ENCODE results near the gene CRABP1. TPM values are rescaled to one million over a fixed set of nuclear protein-coding genes. Genes with fewer than 3 reads are reported as not detected.

CRABP1 gene
- total RNA-seq, 1 donor from 2014 or later = not detected

DNA sequence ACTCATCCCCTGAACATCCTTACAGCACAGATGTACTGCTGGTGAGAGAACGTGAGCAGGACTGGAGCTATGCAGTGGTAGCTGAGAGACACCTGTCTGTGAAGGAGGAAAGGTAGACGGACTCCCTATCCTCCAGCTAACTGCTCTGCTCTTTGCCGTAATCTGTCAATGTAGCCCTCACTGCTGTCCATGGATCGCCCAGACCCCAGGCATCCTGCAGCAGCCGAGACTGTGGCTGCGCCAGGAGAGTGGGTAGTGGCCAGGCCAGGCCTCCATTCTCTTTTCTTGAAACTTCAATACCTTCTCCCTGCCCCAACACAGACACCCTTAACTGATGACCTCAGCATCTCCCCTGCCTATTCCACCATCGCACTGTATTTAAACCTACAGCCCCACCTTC lies 44.5 kb downstream of the CRABP1 start:
- no peaks in the 10 kb centered on the region for H3K36me3 ChIP-seq
- intact Hi-C loops (cut with DNase I) = no loop called here
- peaks cover 16% of the 10 kb centered on the region for H3K27me3 ChIP-seq
- no peak overlapping the region for H3K4me3 ChIP-seq
- DNase-seq (no peak), ATAC-seq (no peak)
- H3K9me3 ChIP-seq = no peaks in the 10 kb centered on the region
- no peak overlapping the region for H3K27ac ChIP-seq
- H3K4me1 ChIP-seq = no peaks in the 10 kb centered on the region
- TF ChIP-seq, protein P1, sequence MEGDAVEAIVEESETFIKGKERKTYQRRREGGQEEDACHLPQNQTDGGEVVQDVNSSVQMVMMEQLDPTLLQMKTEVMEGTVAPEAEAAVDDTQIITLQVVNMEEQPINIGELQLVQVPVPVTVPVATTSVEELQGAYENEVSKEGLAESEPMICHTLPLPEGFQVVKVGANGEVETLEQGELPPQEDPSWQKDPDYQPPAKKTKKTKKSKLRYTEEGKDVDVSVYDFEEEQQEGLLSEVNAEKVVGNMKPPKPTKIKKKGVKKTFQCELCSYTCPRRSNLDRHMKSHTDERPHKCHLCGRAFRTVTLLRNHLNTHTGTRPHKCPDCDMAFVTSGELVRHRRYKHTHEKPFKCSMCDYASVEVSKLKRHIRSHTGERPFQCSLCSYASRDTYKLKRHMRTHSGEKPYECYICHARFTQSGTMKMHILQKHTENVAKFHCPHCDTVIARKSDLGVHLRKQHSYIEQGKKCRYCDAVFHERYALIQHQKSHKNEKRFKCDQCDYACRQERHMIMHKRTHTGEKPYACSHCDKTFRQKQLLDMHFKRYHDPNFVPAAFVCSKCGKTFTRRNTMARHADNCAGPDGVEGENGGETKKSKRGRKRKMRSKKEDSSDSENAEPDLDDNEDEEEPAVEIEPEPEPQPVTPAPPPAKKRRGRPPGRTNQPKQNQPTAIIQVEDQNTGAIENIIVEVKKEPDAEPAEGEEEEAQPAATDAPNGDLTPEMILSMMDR (IDR thresholded peaks at IDR 0.05) = no peak

DNA sequence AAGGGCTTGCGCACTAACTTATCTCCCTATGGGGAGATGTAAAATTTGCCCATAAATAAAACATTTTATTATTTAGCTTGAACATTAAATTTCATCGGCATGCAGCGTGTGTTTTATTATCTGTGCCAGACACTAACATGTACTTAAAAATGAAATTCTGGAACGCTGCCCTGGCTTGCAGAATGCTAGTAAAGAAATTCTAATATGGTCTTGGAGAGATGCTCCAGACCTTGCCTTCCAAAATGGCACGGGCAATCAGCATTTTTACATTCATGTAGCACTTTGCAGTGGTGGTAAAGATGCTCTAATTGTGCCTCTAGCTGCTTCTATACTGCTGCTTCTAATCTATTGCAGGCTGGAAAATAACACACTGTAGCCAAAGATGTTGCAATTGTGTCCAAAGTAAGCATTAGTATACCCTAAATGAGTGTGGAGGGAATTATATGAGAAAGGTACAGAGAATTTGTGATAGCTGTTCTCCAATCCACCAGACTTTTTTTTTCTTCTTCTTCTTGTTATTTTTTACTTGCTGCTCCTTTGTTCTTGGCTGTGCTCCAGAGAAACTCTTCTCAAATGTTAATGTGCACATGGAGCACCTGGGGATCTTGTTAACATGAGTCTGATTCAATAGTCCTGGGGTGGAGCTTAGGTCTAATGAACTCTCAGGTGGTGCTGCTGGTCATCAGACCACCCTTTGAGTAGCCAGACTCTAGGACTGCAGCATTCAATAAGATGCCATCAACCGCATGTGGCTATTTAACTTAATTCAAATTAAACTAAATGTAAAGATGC lies 47.3 kb downstream of the CRABP1 start:
- no peaks in the 10 kb centered on the region for H3K36me3 ChIP-seq
- H3K4me1 ChIP-seq = no peaks in the 10 kb centered on the region
- no peak overlapping the region for H3K4me3 ChIP-seq
- H3K27me3 ChIP-seq = peaks cover 16% of the 10 kb centered on the region
- DNase-seq = no peak
- no peak overlapping the region for H3K27ac ChIP-seq
- TF ChIP-seq, protein P1 (IDR thresholded peaks at IDR 0.05) = no peak
- H3K9me3 ChIP-seq = no peaks in the 10 kb centered on the region
- intact Hi-C loops (cut with DNase I) = no loop called here
- no peak for ATAC-seq

DNA sequence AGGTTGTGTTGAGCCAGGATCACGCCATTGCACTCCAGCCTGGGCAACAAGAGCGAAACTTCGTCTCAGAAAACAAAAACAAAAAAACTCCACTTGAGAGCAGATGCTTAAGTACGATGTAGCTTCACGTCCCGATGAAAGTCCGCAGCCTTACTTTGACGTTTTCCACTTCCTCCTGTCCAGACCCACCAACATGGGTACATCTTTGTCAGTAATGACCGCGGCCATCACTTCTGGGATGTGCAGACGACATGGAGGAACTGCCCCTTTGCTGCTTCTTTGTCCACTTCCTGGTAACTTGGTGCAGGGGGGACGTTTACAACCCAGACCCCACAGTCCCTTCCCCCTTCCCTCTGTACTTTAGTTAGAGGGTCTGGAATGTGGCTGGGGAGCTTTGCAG lies 48.7 kb downstream of the CRABP1 start:
- intact Hi-C loops (cut with DNase I) = no loop called here
- ATAC-seq = no peak
- TF ChIP-seq, protein P1 (IDR thresholded peaks at IDR 0.05) = no peak
- Histone ChIP-seq H3K4me3 (no peak overlapping the region), H3K27me3 (peaks cover 9% of the 10 kb centered on the region), H3K4me1 (no peaks in the 10 kb centered on the region), H3K36me3 (no peaks in the 10 kb centered on the region), H3K27ac (no peak overlapping the region), H3K9me3 (no peaks in the 10 kb centered on the region)
- DNase-seq = no peak

DNA sequence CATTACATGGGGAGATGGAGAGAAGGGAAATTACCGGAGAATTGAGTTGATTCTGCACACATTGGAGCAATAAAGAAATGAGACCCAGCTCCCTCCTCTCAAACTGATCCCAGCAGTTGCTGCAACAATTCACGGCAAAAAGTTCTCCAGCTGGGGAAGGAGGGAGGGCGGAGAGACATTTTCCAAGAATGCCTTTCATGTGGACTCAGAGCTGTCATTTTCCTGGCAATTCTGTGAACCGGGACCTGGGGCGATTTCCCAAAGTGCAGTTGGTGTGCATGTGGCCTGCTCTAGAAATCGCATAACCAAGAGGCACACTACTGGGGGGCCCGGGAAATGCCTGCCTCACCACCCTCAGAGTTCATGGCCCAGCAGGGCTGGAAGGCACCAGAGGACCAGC lies 49.2 kb downstream of the CRABP1 start:
- ATAC-seq = no peak

DNA sequence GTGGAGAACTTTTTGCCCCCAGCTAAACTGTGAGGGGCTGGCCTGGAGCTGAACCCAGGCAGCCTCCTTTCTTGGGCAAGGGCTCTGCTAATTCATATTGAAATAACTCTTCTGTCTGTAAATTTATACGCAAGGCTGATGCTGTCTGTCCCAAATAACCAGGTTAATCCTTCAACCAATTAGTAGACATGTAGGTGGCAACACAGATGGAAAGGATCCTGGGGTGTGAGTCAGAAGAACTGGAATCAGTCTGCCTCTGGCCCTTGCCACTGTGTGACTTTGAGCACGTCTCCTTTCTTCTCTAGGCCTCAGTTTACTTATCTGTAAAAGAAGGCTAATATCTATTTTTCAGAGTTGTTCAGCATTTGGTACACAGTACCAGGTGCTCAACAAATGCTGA lies 49.6 kb downstream of the CRABP1 start:
- H3K36me3 ChIP-seq = no peaks in the 10 kb centered on the region
- no peaks in the 10 kb centered on the region for H3K4me1 ChIP-seq
- H3K27ac ChIP-seq = no peak overlapping the region
- H3K27me3 ChIP-seq = peaks cover 9% of the 10 kb centered on the region
- no peak overlapping the region for H3K4me3 ChIP-seq
- no peaks in the 10 kb centered on the region for H3K9me3 ChIP-seq
- DNase-seq = no peak
- no peak for ATAC-seq
- TF ChIP-seq, protein P1 (IDR thresholded peaks at IDR 0.05) = no peak
- intact Hi-C loops (cut with DNase I) = no loop called here

More for the DNA sequence above, 49.2 kb downstream of the CRABP1 start:
- no peaks in the 10 kb centered on the region for H3K36me3 ChIP-seq
- TF ChIP-seq, protein P1 (IDR thresholded peaks at IDR 0.05) = no peak
- no peaks in the 10 kb centered on the region for H3K4me1 ChIP-seq
- H3K27ac ChIP-seq = no peak overlapping the region
- no peak overlapping the region for H3K4me3 ChIP-seq
- no peaks in the 10 kb centered on the region for H3K9me3 ChIP-seq
- intact Hi-C loops (cut with DNase I) = no loop called here
- peaks cover 9% of the 10 kb centered on the region for H3K27me3 ChIP-seq
- no peak for DNase-seq
